Astrocyte (in vitro differentiated cells and primary cell): ENCODE measurements around the gene SMG7. TPM values are rescaled to one million over a fixed set of nuclear protein-coding genes. Genes with fewer than 3 reads are reported as not detected.

Experiments used
- DNase-seq: peaks from one replicate; pipeline ENCODE4 v3.0.0-alpha.2; 2010; ENCODE audit warnings: low read depth
- FAIRE-seq: peaks from 2 replicates; lab custom pipeline; 2011; peaks lifted over from hg19 to GRCh38; lab: Jason Lieb, UNC
- H2AFZ ChIP-seq: 2 replicates; pipeline ENCODE4 v1.6.0; 2012; ENCODE audit warnings: low read depth, low read length, inconsistent platforms
- H3K27ac ChIP-seq: 2 replicates; pipeline ENCODE4 v1.5.1; 2011; ENCODE audit warnings: low read depth, low read length, inconsistent platforms
- H3K27me3 ChIP-seq: 2 replicates; pipeline ENCODE4 v1.6.0; 2011; ENCODE audit warnings: low read length, inconsistent platforms; ENCODE audit not compliant: insufficient read depth
- H3K36me3 ChIP-seq: 2 replicates; pipeline ENCODE4 v1.5.1; 2011; ENCODE audit warnings: low read length, inconsistent platforms; ENCODE audit not compliant: insufficient read depth
- H3K4me1 ChIP-seq: 2 replicates; pipeline ENCODE4 v1.5.1; 2011; ENCODE audit warnings: low read length, inconsistent platforms; ENCODE audit not compliant: insufficient read depth
- H3K4me2 ChIP-seq: 2 replicates; pipeline ENCODE4 v1.6.0; 2012; ENCODE audit warnings: low read length, inconsistent platforms
- H3K4me3 ChIP-seq: 2 replicates; pipeline ENCODE4 v1.5.1; 2011; ENCODE audit warnings: low read depth, mild to moderate bottlenecking, low read length, inconsistent platforms; ENCODE audit not compliant: insufficient read depth
- H3K79me2 ChIP-seq: 2 replicates; pipeline ENCODE4 v1.6.0; 2012; ENCODE audit warnings: mild to moderate bottlenecking, low read length, inconsistent platforms; ENCODE audit not compliant: insufficient read depth
- H3K9ac ChIP-seq: 2 replicates; pipeline ENCODE4 v1.6.0; 2012; ENCODE audit warnings: mild to moderate bottlenecking, low read length, inconsistent platforms
- H3K9me3 ChIP-seq: 2 replicates; pipeline ENCODE4 v1.5.1; 2012; ENCODE audit warnings: low read depth, mild to moderate bottlenecking, low read length, inconsistent platforms; ENCODE audit not compliant: insufficient read depth
- H4K20me1 ChIP-seq: 2 replicates; pipeline ENCODE4 v1.6.0; 2012; ENCODE audit warnings: low read length, inconsistent platforms; ENCODE audit not compliant: insufficient read depth
- H3K27ac Mint-ChIP-seq: one replicate; pipeline ENCODE4 v1.8.0; 2021; ENCODE audit warnings: mild to moderate bottlenecking, mixed read lengths; ENCODE audit not compliant: unreplicated experiment
- H3K27me3 Mint-ChIP-seq: one replicate; pipeline ENCODE4 v1.8.0; 2021; ENCODE audit warnings: low read depth, mixed read lengths; ENCODE audit not compliant: unreplicated experiment
- H3K36me3 Mint-ChIP-seq: one replicate; pipeline ENCODE4 v1.8.0; 2021; ENCODE audit warnings: low read depth, mixed read lengths; ENCODE audit not compliant: unreplicated experiment
- H3K4me1 Mint-ChIP-seq: one replicate; pipeline ENCODE4 v1.8.0; 2021; ENCODE audit warnings: low read depth, mixed read lengths; ENCODE audit not compliant: unreplicated experiment
- H3K4me3 Mint-ChIP-seq: one replicate; pipeline ENCODE4 v1.8.0; 2021; ENCODE audit warnings: mild to moderate bottlenecking, moderate library complexity, mixed read lengths; ENCODE audit not compliant: unreplicated experiment
- H3K9me3 Mint-ChIP-seq: one replicate; pipeline ENCODE4 v1.8.0; 2021; ENCODE audit warnings: mild to moderate bottlenecking, mixed read lengths; ENCODE audit not compliant: unreplicated experiment
- CTCF ChIP-seq: IDR thresholded peaks from 2 replicates; pipeline ENCODE4 v1.5.1; 2011; ENCODE audit warnings: low read depth, mild to moderate bottlenecking, inconsistent platforms, low read length, moderate library complexity; ENCODE audit not compliant: insufficient read depth
- EZH2 ChIP-seq: IDR thresholded peaks from 2 replicates; pipeline ENCODE4 v1.6.1; 2012; ENCODE audit warnings: mild to moderate bottlenecking, low read length, inconsistent platforms; ENCODE audit not compliant: insufficient read depth
- total RNA-seq: library from RNA; stranded (reverse); gene quantifications from 2 replicates; pipeline ENCODE4 v1.2.1, GENCODE V29; 2021

The SMG7 gene
- total RNA-seq, 1 donor from 2014 or later = 59.8 TPM

- H3K9ac ChIP-seq = no peak overlapping the region
- DNase-seq = peak; percentile 50
- Mint-ChIP-seq H3K9me3 (no peaks in the 10 kb centered on the region), H3K36me3 (no peaks in the 10 kb centered on the region), H3K4me1 (no peaks in the 10 kb centered on the region), H3K27me3 (no peaks in the 10 kb centered on the region), H3K27ac (no peak overlapping the region), H3K4me3 (no peak overlapping the region)
- no peaks in the 10 kb centered on the region for H3K27me3 ChIP-seq
- H3K9me3 ChIP-seq = no peaks in the 10 kb centered on the region
- H2AFZ ChIP-seq = no peak overlapping the region
- FAIRE-seq = no peak
- H3K36me3 ChIP-seq = no peaks in the 10 kb centered on the region
- H3K27ac ChIP-seq = no peak overlapping the region
- H3K4me2 ChIP-seq = no peak overlapping the region
- no peak overlapping the region for H3K4me3 ChIP-seq
- H3K79me2 ChIP-seq = peaks cover 88% of the 10 kb centered on the region
- H3K4me1 ChIP-seq = no peaks in the 10 kb centered on the region
- peaks cover 38% of the 10 kb centered on the region for H4K20me1 ChIP-seq
- TF ChIP-seq CTCF (no peak), EZH2 (no peak)
Observed at GRCh38 chr1:183506561-183506960, 34.3 kb downstream of the SMG7 start.

- H2AFZ ChIP-seq = no peak overlapping the region
- H3K79me2 ChIP-seq = peaks cover 74% of the 10 kb centered on the region
Observed at GRCh38 chr1:183508694-183509093, 36.4 kb downstream of the SMG7 start.

More at GRCh38 chr1:183508694-183509093, 36.4 kb downstream of the SMG7 start:
- H3K27ac ChIP-seq = no peak overlapping the region
- H4K20me1 ChIP-seq = peaks cover 32% of the 10 kb centered on the region
- Mint-ChIP-seq H3K27ac (no peak overlapping the region), H3K9me3 (no peaks in the 10 kb centered on the region), H3K4me1 (no peaks in the 10 kb centered on the region), H3K27me3 (no peaks in the 10 kb centered on the region), H3K4me3 (no peak overlapping the region), H3K36me3 (no peaks in the 10 kb centered on the region)
- no peak for DNase-seq
- no peak overlapping the region for H3K9ac ChIP-seq
- no peak for FAIRE-seq
- H3K9me3 ChIP-seq = no peaks in the 10 kb centered on the region
- no peaks in the 10 kb centered on the region for H3K4me1 ChIP-seq
- H3K4me2 ChIP-seq = no peak overlapping the region
- no peaks in the 10 kb centered on the region for H3K27me3 ChIP-seq
- no peak for TF ChIP-seq EZH2
- TF ChIP-seq CTCF = no peak
- no peak overlapping the region for H3K4me3 ChIP-seq
- no peaks in the 10 kb centered on the region for H3K36me3 ChIP-seq
